Kidney capillary endothelial cell (primary cell): ENCODE data around the gene LRRC74A.
"Not testable (repeated sequence)": the region's sequence is repeated elsewhere in the genome, so short reads cannot be mapped to it uniquely, and the experiment has no call there.

Experiments
- DNase-seq: peaks from one replicate; pipeline ENCODE4 v3.0.0-alpha.2; 2018; ENCODE audit warnings: low spot score

LRRC74A gene

DNA sequence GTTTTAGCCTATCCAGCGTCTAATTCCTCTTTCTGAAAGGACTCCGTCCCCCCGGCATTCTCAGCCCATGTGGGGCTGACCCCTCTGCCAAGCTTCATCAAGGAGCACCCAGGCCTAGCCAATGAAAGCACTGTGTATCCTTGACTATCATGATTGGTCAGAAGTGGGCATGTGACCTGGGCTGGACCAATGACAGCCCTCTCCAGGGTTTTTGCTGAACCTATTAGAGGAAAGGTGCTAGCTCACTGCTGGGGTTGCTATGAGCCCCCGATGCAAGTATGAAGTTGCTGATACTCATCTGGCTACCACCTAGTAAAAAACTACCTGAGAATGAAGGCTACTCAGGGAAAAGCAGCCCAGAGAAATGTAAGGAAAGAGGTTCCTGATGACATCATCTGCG is 68.1 kb downstream of the LRRC74A start:
- DNase-seq: no peak

DNA sequence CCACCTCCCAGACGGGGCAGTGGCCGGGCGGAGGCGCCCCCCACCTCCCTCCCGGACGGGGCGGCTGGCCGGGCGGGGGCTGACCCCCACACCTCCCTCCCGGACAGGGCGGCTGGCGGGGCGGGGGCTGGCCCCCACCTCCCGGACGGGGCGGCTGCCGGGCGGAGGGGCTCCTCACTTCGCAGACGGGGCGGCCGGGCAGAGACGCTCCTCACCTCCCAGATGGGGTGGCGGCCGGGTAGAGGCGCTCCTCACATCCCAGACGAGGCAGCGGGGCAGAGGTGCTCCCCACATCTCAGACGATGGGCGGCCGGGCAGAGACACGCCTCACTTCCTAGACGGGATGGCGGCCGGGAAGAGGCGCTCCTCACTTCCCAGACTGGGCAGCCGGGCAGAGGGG is 71.8 kb downstream of the LRRC74A start:
- DNase-seq: not testable (repeated sequence)

DNA sequence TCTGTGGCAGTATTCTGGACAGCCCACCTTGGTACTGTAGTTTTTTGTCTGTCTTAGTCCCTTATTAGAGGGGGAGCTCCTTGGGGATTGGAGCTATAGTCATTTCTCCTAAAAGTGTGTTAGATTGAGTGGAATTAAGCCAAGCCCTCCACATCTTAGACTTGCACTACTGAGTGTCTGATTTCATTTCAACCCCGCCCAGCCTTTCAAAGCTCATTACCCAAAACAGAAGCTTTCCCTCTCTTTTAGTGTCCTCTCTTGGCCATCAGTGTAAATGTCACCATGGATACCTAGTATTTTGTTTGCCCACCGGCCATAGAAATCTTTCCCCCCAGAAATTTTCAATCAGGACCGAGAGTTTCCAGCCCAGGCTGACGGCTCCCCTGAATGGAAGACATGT is 74.5 kb downstream of the LRRC74A start:
- DNase-seq: no peak

DNA sequence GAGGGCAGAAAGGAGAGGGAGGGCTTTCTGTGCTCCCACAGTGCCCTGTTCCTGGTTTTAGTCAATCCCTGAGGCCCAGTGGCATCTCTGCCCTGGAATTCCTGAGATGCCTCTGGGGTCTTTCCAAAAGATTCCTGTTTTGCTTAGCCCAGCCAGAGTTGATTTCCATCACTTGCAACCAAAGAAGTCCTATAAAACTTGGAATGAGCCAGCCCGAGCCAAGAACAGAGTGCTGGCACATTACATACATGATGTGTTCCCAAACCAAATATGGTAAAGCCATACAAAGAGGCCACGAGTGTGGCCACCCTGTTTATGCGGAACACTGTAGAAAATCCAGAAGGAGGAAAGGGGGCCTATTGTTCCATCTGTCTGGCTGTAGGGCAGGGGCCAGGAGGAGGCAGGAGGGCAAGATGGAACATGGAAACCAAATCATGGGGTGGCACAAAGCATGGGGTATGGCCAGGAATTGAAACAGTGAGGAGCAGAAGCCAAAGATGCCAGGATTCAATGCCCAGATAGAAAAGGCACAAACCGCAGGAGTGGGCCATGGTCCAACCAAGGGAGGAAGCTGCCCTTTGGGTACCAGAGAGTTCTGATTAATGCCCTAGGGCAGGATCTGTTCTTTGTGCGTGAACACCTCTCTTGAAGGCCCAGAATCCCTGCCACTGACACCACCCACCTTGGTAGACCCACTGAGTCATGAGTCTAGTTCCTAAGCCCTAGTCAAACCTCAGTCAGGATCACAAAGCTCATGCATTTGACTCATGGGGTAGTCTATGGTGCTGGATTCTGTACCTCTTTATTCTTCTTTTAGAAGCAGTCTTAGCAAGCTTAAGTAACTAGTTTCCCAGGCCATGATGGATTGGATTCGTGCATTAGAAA is 75.2 kb downstream of the LRRC74A start:
- no peak for DNase-seq

DNA sequence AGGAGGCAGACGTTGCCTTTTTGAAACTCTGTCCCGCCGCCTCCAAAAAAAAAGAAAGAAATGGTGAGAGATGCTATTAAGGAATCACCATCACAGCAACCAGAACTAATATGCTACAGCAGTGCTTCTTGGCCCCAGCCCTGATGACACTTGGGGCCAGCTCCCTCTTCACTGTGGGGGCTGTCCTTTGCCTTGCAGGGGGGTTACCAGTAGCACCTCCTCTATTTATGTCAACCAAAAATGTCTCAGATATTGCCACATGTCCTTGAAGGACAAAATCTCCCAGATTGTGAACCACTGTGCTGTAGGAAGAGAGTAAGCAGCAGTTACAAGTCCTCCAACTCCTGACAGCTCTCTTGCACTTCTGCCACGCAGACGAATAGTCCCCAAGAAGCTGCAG is 76.4 kb downstream of the LRRC74A start:
- no peak for DNase-seq

DNA sequence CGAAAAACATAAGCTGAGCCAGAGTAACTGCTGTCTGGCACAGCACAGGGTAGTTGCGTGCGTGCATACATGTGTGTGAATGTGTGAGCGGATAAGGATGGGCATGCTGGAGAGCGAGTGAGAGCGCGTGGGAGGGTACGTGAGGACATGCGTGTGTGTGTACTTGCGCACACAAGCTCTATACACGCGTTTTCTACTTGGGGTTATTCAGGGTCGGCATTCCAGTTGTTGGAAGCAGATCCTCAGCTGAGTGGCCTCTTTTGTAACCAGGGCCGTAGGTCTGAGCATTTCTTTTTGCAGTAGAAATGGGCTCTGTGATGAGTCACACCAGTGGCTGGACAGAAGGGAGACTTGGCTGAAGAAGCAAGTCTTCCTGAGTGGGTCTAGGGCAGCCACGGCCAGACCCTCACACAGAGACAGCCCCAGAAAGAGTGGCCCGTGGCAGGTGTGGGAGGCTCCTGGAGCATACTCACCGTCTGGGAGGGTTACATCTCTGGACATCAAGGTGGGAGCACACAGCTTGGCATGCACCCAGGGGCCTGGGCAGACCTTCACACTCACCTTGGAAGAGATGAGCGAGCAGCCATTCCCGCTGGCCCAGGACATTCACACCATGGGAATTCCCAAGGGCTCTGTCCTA is 78.0 kb downstream of the LRRC74A start:
- DNase-seq: peak; percentile 55

DNA sequence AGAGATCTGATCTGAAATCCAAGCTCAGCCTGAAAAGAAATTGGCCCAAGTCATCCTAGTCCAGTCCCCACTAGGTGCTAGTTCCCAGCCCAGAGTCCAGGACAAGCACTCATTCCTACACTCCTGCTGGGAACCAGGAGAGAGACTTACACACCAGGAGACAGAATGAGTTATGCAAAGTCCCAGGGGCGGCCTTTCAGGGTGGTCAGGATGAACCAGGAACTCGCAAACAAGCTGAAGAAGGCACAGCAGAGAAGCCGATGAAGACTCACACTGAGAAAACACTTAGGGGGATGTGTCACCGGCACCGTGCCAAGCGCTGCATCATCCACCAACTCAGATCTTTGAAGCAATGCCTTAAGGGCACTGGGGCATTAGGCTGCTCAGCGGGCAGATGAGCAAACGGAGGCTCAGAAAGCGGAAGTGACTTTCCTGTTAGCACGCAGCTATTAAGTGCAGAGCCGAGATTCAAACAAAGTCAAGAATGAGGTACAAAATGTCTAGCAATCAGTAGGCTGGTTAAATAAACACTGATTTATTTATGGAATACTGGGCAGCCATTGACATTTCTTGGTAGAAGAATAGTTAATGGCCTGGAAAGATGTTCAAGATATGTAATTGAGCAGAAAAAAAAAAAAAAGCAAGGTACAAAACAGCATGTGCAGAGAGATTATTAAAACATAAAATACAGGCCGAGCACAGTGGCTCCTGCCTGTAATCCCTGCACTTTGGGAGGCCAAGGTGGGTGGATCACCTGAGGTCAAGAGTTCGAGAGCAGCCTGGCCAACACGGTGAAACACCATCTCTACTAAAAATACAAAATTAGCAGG is 78.7 kb downstream of the LRRC74A start:
- DNase-seq: peak; percentile 94

DNA sequence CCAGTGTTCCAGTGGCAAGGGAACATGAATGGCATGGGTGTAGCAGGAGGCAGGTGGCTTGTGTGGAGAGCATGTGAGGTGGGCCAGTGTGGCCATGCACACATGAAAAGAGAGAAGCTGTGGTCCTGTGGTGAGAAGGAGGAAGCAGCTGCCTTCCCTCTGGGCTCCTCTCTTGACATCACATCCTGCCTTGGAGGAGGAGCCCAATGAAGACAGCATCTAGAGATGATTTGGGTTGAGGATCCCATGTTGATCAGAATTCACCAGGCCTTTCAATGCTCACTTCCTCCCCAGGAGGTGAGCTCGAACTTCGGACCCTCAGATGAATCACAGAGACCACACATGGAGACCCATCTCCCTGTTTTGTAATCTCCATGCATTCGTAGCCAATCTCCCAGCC is 82.6 kb downstream of the LRRC74A start:
- no peak for DNase-seq

DNA sequence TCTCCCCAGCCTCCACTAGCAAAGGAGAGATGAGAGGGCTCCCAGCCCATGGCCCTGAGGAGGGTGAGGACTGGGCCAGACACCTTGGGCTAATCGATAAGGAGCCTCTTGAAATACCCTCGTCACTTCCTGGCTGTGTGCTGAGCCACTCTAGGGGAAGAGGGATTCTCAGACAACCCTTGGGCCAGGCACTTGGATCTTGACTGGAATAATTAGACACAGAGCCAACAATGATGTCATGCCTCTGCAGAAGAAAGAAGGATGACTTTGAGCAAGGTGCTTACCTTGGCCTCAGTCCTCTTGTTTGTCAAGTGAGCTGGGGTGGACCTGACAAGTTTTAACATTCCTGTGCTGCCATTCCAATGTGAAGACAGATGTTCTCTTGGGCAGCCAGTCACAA is 83.1 kb downstream of the LRRC74A start:
- no peak for DNase-seq

DNA sequence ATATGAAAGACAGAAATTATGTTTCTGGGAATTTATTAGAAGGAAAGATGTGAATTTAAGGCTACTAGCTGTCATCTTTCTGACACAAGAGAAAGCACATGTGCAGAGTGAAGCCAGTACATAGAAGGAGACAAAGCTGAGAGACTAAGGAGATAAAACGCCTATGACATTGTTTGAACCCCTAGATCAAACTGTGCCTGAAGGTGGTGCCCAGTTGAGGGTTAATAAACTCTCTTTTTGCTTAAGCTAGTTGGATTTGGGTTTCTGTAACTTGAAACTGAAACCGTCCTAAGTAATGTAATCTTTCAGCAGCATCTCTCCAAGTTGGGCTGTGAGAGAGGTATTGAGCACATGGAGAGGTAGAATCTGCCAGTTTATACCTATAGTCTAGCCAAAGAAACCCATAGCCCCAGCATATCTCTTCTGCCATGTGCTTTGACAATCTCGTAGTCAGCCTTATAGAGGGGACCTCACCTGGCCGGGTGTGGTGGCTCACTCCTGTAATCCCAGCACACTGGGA is 84.2 kb downstream of the LRRC74A start:
- DNase-seq: no peak

DNA sequence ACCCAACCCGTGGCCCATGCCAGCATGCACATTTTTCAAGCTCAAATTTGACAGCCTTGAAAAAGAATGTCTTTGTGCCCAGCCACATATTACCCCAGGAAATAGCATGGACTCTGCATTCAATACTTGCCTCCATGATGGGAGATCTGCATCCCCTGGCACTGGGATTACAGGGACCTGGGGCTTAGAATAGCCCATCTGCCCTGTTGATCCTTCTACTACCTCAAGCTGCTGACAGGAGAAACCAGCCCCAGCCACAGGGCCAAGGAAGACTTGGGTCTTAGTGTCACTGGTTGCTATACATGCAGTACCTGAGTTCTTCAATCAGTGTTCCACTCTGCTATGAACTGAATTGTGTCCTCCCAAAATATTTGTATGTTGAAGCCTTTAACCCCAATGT is 85.3 kb downstream of the LRRC74A start:
- no peak for DNase-seq

DNA sequence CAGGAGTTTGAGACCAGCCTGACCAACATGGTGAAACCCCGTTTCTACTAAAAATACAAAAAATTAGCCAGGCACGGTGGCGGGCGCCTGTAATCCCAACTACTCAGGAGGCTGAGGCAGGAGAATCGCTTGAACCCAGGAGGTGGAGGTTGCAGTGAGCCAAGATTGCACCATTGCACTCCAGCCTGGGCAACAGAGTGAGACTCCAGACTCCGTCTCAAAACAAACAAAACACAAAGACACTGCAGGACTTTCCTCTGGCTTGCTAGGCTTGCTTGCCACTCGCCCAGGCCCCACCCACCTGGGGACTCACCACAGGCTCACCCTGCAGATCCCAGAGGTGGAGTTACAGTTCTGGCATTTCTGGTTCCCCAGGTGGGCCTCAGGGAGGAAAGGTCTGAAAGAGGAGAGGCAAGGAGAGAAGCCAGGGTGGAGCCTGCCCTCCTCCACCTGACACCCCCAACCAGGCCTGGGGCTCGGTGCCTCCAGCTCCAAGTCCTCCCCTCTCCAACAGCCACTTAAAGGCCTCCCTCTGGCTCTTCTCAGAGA is 88.4 kb downstream of the LRRC74A start:
- DNase-seq: not testable (repeated sequence)

DNA sequence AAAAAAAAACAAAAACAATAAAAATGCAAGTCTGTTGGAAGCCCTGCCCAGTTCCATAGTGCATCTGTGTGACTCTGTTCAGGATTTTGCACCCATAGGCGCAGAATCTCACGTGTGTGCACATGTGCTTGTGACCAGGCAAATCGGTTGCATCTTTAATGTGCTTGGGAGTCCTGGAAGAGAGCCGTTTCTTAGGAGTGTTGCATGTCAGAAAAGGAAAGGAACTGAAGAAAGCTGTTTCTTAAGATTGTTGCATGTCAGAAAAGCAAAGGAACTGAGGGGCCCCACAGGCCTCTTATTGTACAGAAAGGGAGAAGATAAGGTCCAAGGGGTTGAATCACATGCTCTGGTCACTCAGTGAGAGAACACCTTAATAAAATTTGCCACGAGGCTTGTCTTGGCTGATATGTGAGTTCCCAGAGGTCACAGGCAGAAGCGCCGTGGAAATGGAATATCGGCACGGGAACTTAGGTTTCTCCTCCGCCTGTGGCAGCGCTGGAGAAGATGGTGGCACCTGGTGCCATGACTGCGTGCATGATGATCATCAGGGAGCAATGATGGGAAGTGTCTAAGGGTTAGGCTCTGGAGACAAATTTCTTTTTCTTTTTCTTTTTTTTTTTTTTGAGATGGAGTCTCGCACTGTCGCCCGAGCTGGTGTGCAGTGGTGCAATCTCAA is 90.0 kb downstream of the LRRC74A start:
- no peak for DNase-seq

DNA sequence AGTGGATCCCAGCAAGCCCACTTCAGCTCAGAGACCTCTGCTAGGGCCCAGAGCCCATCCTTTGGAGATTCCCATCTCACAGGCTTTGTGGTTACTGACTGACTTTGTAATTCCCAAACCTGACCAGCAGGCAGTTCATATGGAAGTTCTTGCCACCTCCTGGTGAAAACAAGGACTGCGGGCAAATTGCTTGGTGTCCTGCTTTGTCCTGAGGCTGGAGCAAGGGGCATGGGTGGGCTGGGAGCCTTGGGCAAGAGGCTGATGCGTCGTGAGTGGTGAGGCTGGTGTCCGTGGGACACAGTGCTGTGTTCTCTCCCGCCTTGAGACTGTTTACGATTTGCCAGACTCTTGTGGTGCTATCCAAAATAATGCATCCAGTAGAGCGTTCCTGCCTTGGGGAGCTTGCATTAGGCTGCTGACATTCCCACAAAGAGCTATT is 91.0 kb downstream of the LRRC74A start:
- DNase-seq: peak; percentile 82

DNA sequence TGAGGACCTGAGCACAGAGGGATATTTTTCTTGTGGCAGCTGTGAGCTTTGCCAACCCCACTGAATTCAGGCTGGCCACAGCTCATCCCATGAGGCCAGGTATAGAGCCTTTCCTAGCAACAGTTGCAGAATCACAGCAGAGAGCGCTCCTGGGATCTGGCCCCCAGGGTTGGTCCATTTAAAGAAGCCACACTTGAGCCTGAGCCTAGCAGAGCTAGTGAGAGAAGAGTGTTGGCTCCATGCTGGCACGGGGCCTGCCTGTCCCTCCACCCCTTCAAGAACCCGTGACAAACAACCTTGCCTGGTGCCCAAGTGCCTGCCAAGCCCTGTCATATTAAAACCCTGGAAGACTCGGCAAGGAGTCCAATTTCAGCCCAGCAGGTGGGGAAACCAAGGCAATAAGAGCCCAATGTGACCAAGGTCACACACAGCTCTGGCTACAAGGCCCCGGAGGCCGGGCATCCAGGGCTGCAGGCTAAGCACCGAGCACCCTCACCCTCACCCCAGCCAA is 91.6 kb downstream of the LRRC74A start:
- no peak for DNase-seq

DNA sequence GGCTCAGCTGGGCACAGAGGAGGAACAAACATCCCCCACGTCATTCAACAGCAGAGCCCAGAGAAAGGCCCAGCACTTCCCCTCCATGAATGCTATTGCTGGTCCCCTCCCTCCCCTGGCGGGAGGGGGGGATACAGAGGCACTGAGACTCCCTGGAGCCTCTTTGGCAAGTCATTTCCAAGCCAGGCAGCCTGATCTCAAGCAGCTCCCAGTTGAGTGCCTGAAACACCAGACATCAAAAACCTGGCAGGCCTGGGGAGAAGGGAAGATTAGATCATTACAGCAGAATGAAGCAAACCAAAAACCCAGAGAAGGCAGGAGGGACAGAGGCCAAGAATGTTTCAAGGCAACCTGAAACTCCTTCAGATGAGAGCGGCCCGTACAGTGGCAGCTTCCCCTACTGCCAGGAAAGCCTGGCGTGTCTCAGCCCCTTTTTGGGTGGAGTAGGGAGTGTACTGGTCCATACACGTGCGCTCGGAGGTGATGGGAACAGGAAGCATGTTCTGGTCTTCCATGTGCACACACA is 92.1 kb downstream of the LRRC74A start:
- peak; percentile 73 for DNase-seq

DNA sequence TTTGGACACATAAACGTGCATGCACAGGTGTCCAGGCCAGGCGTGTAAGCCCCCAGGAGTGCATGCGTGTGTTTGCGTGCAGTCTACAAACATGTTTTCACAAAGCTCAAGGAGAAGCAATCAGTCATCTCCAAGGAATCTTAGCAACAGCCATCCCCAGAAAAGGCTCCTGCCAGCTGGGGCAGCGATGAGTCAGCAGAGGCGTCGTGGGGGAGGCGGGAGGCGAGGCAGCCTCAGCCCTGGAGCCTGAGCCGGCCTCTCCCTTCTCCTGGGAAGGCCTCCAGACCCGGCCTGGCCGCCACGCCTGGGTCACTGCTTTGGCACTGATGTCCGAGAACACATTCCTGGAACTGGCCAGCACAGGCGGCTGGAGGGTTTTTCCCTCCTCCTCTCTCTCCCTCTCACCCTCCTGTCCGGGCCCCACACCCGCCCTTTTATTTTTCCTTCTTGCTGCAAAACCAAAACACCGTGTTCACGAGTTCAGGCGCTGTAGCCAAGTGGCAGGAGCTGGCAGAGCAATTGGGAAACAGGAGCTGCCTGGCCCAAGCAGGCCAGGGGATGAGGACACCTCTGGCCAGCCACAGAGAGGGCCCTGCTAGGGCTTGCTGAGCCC is 92.7 kb downstream of the LRRC74A start:
- DNase-seq: peak; percentile 94
